IgD-negative memory B cell (primary cell): ENCODE results near the gene RAD51. TPM values are rescaled to one million over a fixed set of nuclear protein-coding genes. Genes with fewer than 3 reads are reported as not detected.
"Not testable (repeated sequence)": the region's sequence is repeated elsewhere in the genome, so short reads cannot be mapped to it uniquely, and the experiment has no call there.

Source experiments
- H3K27ac Mint-ChIP-seq, 3 donors: one replicate each; pipeline ENCODE4 v1.8.0; 2020 to 2022; ENCODE audit warnings: mild to moderate bottlenecking in 3 of 3, mixed read lengths in 3 of 3, moderate library complexity in 1 of 3
- H3K27me3 Mint-ChIP-seq: one replicate; pipeline ENCODE4 v1.8.0; 2021; ENCODE audit warnings: mixed read lengths
- H3K36me3 Mint-ChIP-seq: one replicate; pipeline ENCODE4 v1.8.0; 2020; ENCODE audit warnings: mild to moderate bottlenecking, mixed read lengths
- H3K4me1 Mint-ChIP-seq, 3 donors: one replicate each; pipeline ENCODE4 v1.8.0; 2020 to 2022; ENCODE audit warnings: mixed read lengths in 3 of 3, mild to moderate bottlenecking in 1 of 3
- H3K4me3 Mint-ChIP-seq, 4 donors: one replicate each; pipeline ENCODE4 v1.8.0; 2020 to 2022; ENCODE audit warnings: mild to moderate bottlenecking in 4 of 4, mixed read lengths in 4 of 4, moderate library complexity in 3 of 4
- H3K9me3 Mint-ChIP-seq, 3 donors: one replicate each; pipeline ENCODE4 v1.8.0; 2020 to 2021; ENCODE audit warnings: mixed read lengths in 3 of 3, mild to moderate bottlenecking in 1 of 3
- polyA plus RNA-seq: library from polyadenylated mRNA; unstranded; fragments of 300-500 nt; fragmentation: Illumina TruSeq; gene quantifications from one replicate; pipeline ENCODE4 v1.2.3, GENCODE V29; 2021

RAD51 gene
- 0.45 TPM for polyA plus RNA-seq

DNA sequence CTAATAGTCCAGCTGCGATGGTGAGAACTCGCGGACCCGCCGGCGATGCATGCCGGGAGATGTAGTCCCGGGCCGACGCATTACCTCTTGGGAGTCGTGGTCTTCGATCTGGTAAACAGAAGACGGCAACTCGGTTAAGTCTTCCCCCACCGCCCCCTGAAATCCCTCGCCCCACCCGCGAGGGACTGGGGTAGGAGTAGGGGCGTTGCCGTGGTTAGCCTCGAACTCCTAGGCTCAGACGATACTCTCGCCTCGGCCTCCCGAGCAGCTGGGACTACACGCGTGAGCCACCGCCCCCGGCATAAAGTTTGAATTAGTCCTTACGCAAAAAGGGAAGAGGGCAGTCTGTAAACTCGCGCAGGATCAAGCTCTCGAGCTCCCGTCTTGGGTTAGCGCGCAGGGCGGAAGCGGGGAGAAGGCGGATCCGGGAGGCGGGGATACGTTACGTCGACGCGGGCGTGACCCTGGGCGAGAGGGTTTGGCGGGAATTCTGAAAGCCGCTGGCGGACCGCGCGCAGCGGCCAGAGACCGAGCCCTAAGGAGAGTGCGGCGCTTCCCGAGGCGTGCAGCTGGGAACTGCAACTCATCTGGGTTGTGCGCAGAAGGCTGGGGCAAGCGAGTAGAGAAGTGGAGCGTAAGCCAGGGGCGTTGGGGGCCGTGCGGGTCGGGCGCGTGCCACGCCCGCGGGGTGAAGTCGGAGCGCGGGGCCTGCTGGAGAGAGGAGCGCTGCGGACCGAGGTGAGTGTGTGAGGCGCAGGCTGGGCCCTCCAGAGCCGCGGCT is at the start of gene RAD51:
Gene RAD51 (plus strand): TSS at position 487 of the 781 bp plus-strand sequence. CDS start 3,585 bp downstream, outside the sequence.
- Mint-ChIP-seq H3K27me3 (no peaks in the 10 kb centered on the region), H3K9me3 (no peaks in the 10 kb centered on the region), H3K4me1 (peaks cover 10 to 18% (median 12%) of the 10 kb centered on the region in 3 donors), H3K36me3 (peaks cover 2% of the 10 kb centered on the region), H3K27ac (peak within 1 kb of the TSS; percentile 98 to 100 (median 98)), H3K4me3 (peak within 1 kb of the TSS; percentile 96 to 99 (median 98))

GRCh38 chr15:40647523-40647922 is 47.5 kb upstream of the RAD51 start:
- Mint-ChIP-seq H3K36me3 (no peaks in the 10 kb centered on the region), H3K27me3 (no peaks in the 10 kb centered on the region), H3K4me1 (peaks cover 6 to 8% (median 7%) of the 10 kb centered on the region in 3 donors), H3K4me3 (no peak overlapping the region), H3K9me3 (no peaks in the 10 kb centered on the region), H3K27ac (no peak overlapping the region)

GRCh38 chr15:40650479-40650878 is 44.5 kb upstream of the RAD51 start:
- Mint-ChIP-seq H3K4me1 (peaks cover 6 to 8% (median 7%) of the 10 kb centered on the region in 3 donors), H3K36me3 (no peaks in the 10 kb centered on the region), H3K27me3 (no peaks in the 10 kb centered on the region), H3K4me3 (peak overlapping the region in 1 of 4 donors; percentile 9), H3K9me3 (no peaks in the 10 kb centered on the region), H3K27ac (no peak overlapping the region)

GRCh38 chr15:40660686-40661085 is 34.3 kb upstream of the RAD51 start:
- no peaks in the 10 kb centered on the region for H3K27me3 Mint-ChIP-seq
- no peaks in the 10 kb centered on the region for H3K36me3 Mint-ChIP-seq
- no peak overlapping the region for H3K27ac Mint-ChIP-seq

DNA sequence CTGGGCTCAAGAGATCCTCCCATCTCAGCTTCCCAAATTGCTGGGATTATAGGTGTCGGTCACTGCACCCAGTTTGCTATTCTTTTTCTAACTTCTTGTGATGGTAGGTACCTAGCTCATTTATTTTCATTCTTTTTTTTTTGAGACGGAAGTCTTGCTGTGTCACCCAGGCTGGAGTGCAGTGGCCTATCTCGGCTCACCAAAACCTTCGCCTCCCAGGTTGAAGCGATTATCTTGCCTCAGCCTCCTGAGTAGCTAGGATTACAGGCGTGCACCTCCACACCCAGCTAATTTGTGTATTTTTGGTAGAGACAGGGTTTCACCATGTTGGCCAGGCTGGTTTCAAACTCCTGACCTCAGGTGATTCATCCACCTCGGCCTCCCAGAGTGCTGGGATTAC is 30.1 kb upstream of the RAD51 start:
- Mint-ChIP-seq H3K9me3 (no peaks in the 10 kb centered on the region), H3K4me3 (no peak overlapping the region), H3K36me3 (no peaks in the 10 kb centered on the region), H3K27ac (no peak overlapping the region), H3K27me3 (no peaks in the 10 kb centered on the region), H3K4me1 (no peaks in the 10 kb centered on the region)

More at GRCh38 chr15:40660686-40661085, 34.3 kb upstream of the RAD51 start:
- Mint-ChIP-seq H3K9me3 (no peaks in the 10 kb centered on the region), H3K4me1 (peaks cover 0 to 2% (median 0%) of the 10 kb centered on the region in 3 donors), H3K4me3 (no peak overlapping the region)

DNA sequence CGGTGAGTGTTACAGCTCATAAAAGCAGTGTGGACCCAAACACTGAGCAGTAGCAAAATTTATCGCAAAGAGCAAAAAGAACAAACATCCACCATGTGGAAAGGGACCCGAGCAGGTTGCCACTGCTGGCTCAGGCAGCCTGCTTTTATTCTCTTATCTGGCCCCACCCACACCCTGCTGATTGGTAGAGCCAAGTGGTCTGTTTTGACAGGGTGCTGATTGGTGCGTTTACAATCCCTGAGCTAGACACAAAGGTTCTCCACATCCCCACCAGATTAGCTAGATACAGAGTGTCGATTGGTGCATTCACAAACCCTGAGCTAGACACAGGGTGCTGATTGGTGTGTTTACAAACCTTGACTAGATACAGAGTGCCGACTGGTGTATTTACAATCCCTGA is 18.7 kb upstream of the RAD51 start:
- H3K27ac Mint-ChIP-seq: not testable (repeated sequence)

GRCh38 chr15:40676906-40677305 is 18.1 kb upstream of the RAD51 start:
- H3K9me3 Mint-ChIP-seq, H3K36me3 Mint-ChIP-seq, H3K27ac Mint-ChIP-seq, H3K4me3 Mint-ChIP-seq, H3K27me3 Mint-ChIP-seq: not testable (repeated sequence)
- H3K4me1 Mint-ChIP-seq: peaks cover 16 to 27% (median 17%) of the 10 kb centered on the region in 3 donors

More for the DNA sequence above, 18.7 kb upstream of the RAD51 start:
- not testable (repeated sequence) for H3K36me3 Mint-ChIP-seq, H3K9me3 Mint-ChIP-seq, H3K4me3 Mint-ChIP-seq, H3K27me3 Mint-ChIP-seq
- peaks cover 16 to 27% (median 17%) of the 10 kb centered on the region in 3 donors for H3K4me1 Mint-ChIP-seq

DNA sequence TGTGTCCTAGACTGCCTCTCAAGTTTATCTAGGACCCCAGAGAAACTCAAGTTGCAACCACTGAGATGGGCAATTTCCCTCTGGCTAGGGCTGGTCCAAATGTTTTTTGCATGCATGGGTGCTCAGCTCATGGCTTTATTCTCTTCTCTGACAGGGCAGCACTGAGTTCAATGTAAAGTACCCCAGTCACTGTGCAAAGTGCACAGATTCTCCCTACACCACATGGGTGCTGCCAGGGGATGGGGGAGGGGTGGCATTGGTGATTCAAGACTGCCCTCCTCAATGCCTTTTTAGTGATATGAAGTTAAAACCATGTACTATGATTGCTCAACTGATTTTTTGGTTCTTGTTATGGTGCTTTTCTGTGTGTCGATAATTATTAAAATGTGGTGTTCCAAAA is 14.8 kb upstream of the RAD51 start:
- Mint-ChIP-seq H3K4me1 (peaks cover 12 to 20% (median 13%) of the 10 kb centered on the region in 3 donors), H3K9me3 (no peaks in the 10 kb centered on the region), H3K4me3 (no peak overlapping the region), H3K27ac (peak overlapping the region in 1 of 3 donors; percentile 10), H3K36me3 (no peaks in the 10 kb centered on the region), H3K27me3 (no peaks in the 10 kb centered on the region)

GRCh38 chr15:40680959-40681358 is 14.0 kb upstream of the RAD51 start:
- not testable (repeated sequence) for H3K36me3 Mint-ChIP-seq, H3K27me3 Mint-ChIP-seq, H3K9me3 Mint-ChIP-seq
- peak overlapping the region in 2 of 3 donors; percentile 10 to 38 for H3K27ac Mint-ChIP-seq
- H3K4me3 Mint-ChIP-seq: peak overlapping the region in 3 of 4 donors; percentile 5 to 51 (median 43)
- peaks cover 12 to 20% (median 13%) of the 10 kb centered on the region in 3 donors for H3K4me1 Mint-ChIP-seq

DNA sequence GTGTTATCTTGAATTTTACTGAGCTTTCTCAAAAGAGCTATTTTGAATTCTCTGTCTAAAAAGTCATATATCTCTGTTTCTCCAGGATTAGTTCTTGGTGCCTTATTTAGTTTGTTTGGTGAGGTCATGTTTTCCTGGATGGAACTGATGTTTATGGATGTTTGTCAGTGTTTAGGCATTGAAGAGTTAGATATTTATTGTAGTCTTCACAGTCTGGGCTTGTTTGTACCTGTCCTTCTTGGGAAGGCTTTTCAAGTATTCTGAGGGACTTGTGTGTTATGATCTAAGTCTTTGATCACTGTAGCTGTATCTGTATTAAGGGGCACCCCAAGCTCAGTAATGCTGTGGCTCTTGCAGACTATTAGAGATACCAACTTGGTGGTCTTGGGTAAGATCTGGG is 10.6 kb upstream of the RAD51 start:
- H3K9me3 Mint-ChIP-seq: no peaks in the 10 kb centered on the region
- H3K27me3 Mint-ChIP-seq: no peaks in the 10 kb centered on the region
- no peak overlapping the region for H3K4me3 Mint-ChIP-seq
- H3K36me3 Mint-ChIP-seq: no peaks in the 10 kb centered on the region
- H3K27ac Mint-ChIP-seq: peak overlapping the region in 1 of 3 donors; percentile 77
- H3K4me1 Mint-ChIP-seq: peaks cover 10 to 15% (median 11%) of the 10 kb centered on the region in 3 donors

- Mint-ChIP-seq H3K9me3 (no peaks in the 10 kb centered on the region), H3K27me3 (no peaks in the 10 kb centered on the region), H3K27ac (peak overlapping the region in 1 of 3 donors; percentile 91)
Measured at GRCh38 chr15:40685376-40685775, 9.6 kb upstream of the RAD51 start.

GRCh38 chr15:40688932-40689799 is 5.8 kb upstream of the RAD51 start:
- peak overlapping the region; percentile 51 to 76 (median 59) for H3K27ac Mint-ChIP-seq
- H3K27me3 Mint-ChIP-seq: no peaks in the 10 kb centered on the region
- H3K36me3 Mint-ChIP-seq: no peaks in the 10 kb centered on the region
- H3K9me3 Mint-ChIP-seq: no peaks in the 10 kb centered on the region
- peaks cover 7 to 16% (median 7%) of the 10 kb centered on the region in 3 donors for H3K4me1 Mint-ChIP-seq
- H3K4me3 Mint-ChIP-seq: peak overlapping the region in 1 of 4 donors; percentile 68

More at GRCh38 chr15:40685376-40685775, 9.6 kb upstream of the RAD51 start:
- no peak overlapping the region for H3K4me3 Mint-ChIP-seq
- H3K4me1 Mint-ChIP-seq: peaks cover 8 to 15% (median 10%) of the 10 kb centered on the region in 3 donors
- no peaks in the 10 kb centered on the region for H3K36me3 Mint-ChIP-seq

DNA sequence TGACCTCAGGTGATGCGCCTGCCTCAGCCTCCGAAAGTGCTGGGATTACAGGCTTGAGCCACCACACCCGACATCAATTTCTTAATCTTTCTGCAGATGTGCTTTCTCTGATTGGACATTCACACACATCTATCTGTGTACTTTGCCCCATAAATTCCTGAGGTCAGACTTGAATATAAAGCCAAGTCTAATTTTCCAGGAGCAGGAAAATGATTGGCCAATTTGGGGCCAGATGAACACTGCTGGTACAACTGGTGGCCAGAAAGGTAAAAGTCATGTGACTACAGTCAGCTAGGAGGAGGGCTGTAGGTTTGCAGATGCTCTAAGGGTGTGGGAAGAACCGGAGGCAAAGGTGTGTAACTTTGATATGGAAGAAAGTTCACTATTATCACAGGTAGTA is 3.2 kb upstream of the RAD51 start:
- H3K27ac Mint-ChIP-seq: peak overlapping the region in 1 of 3 donors; percentile 71
- H3K36me3 Mint-ChIP-seq: no peaks in the 10 kb centered on the region
- no peaks in the 10 kb centered on the region for H3K27me3 Mint-ChIP-seq
- no peaks in the 10 kb centered on the region for H3K9me3 Mint-ChIP-seq
- H3K4me1 Mint-ChIP-seq: peaks cover 12 to 22% (median 14%) of the 10 kb centered on the region in 3 donors
- H3K4me3 Mint-ChIP-seq: peak overlapping the region in 1 of 4 donors; percentile 60

GRCh38 chr15:40693904-40694687 is 878 bp upstream of the RAD51 start:
- peak overlapping the region; percentile 96 to 99 (median 98) for H3K4me3 Mint-ChIP-seq
- H3K36me3 Mint-ChIP-seq: no peaks in the 10 kb centered on the region
- H3K4me1 Mint-ChIP-seq: peaks cover 10 to 22% (median 14%) of the 10 kb centered on the region in 3 donors
- H3K9me3 Mint-ChIP-seq: no peaks in the 10 kb centered on the region
- H3K27me3 Mint-ChIP-seq: no peaks in the 10 kb centered on the region
- peak overlapping the region; percentile 98 to 100 (median 98) for H3K27ac Mint-ChIP-seq
